Large intestine (tissue), 3 donors: ENCODE results near the gene HOXD12. TPM values are rescaled to one million over a fixed set of nuclear protein-coding genes. Genes with fewer than 3 reads are reported as not detected.
A peak's percentile ranks its signal among the peaks of the same experiment; 100 is the strongest.

Experiments
- DNase-seq, 2 donors: peaks; one replicate each; pipeline versions ENCODE4 v3.0.0 to v3.0.0-alpha.2; 2013
- H3K27ac ChIP-seq: one replicate; pipeline ENCODE4 v1.5.1; 2013; ENCODE audit warnings: low read length
- H3K27me3 ChIP-seq: 2 replicates; pipeline ENCODE4 v1.6.1; 2013; ENCODE audit warnings: low read length; ENCODE audit not compliant: control insufficient read depth, insufficient read depth
- H3K36me3 ChIP-seq: 2 replicates; pipeline ENCODE4 v1.6.1; 2013; ENCODE audit warnings: low read length; ENCODE audit not compliant: control insufficient read depth, insufficient read depth
- H3K4me1 ChIP-seq: one replicate; pipeline ENCODE4 v1.6.1; 2013; ENCODE audit warnings: low read length; ENCODE audit not compliant: control insufficient read depth, insufficient read depth
- H3K4me3 ChIP-seq: one replicate; pipeline ENCODE4 v1.5.1; 2013; ENCODE audit warnings: low read length
- H3K9me3 ChIP-seq: one replicate; pipeline ENCODE4 v1.6.1; 2013; ENCODE audit warnings: mild to moderate bottlenecking, low read depth, low read length, moderate library complexity; ENCODE audit not compliant: control insufficient read depth
- WGBS: methylation state at CpG from one replicate; pipeline ENCODE4 v1.1.5; 2013; ENCODE audit warnings: low lambda C conversion rate; ENCODE audit not compliant: insufficient coverage; 5-methylcytosine and 5-hydroxymethylcytosine counted together
- polyA plus RNA-seq: library from polyadenylated mRNA; unstranded; fragments of 120-200 nt; gene quantifications from one replicate; pipeline ENCODE4 v1.2.1, GENCODE V29; 2013

HOXD12 gene
- polyA plus RNA-seq, 1 donor, result not detected

DNA sequence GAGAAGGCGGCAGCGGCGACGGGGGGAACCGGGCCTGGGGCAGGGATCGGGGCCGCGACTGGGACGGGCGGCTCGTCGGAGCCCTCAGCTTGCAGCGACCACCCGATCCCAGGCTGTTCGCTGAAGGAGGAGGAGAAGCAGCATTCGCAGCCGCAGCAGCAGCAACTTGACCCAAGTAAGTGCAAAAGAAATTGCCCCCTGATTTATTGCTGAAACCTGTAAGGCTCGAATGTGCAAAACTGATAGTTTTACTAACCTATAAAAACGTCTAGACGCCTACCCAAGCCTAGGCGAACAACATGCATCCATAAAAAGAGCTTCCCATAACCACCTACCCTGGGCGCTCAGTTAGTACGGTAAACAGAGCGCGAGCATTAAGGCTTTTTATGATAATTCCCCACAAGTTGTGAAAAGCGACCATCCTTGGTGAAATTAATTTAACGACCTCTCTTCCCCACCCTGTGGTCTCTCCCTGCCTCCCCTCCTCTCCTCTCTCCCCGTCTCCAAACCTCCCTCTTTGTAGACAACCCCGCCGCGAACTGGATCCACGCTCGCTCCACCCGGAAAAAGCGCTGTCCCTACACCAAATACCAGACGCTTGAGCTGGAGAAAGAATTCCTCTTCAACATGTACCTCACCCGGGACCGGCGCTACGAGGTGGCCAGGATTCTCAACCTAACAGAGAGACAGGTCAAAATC is 24.0 kb downstream of the HOXD12 start:
- Histone ChIP-seq H3K9me3 (peaks cover 16% of the 10 kb centered on the region), H3K27ac (no peak overlapping the region), H3K4me1 (peaks cover 3% of the 10 kb centered on the region), H3K36me3 (no peaks in the 10 kb centered on the region), H3K4me3 (peak overlapping the region; percentile 9), H3K27me3 (peaks cover 96% of the 10 kb centered on the region)
- DNase-seq, result no peak
- WGBS, result no CpG with 5 or more reads among the region's 40 CpGs

DNA sequence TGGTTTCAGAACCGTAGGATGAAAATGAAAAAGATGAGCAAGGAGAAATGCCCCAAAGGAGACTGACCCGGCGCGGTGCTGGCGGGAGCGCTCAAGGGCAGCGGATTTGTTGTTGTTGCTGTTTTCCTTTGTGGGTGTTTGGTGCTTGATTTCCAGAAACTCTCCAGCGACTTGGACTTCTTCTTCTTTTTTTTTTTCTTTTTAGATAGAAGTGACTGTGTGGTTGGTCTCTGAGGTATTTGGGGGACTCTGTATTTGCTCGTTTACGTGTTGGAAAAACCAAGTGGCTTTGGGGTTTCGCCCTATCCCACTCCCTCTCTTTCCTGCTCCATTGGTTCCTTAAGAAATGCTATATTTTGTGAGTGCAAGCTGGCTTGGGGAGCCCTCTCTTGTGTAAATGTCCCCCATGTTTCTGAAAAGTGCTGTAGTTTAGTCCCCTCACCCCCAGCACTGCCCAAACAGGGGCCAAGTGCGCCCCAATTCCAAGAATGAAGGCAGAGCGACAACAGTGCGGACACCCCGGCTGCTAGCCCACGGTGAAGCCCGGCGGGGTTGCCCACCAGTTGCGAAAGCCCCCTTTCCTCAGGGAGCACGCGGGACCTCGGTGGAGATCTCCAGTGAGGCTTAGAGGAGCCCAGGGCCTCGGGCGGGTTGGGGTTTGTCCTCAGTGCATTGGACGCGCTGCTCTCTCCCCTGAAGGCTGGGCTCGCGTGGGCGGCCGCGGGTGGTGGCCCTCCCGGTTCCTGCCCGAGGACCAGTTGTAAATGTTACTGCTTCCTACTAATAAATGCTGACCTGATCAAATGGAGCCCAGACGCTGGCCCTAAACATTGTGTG is 24.7 kb downstream of the HOXD12 start:
- peaks cover 97% of the 10 kb centered on the region for H3K27me3 ChIP-seq
- WGBS, result no CpG with 5 or more reads among the region's 34 CpGs
- peaks cover 3% of the 10 kb centered on the region for H3K4me1 ChIP-seq
- H3K4me3 ChIP-seq, result no peak overlapping the region
- H3K36me3 ChIP-seq, result no peaks in the 10 kb centered on the region
- no peak for DNase-seq
- H3K27ac ChIP-seq, result no peak overlapping the region
- peaks cover 18% of the 10 kb centered on the region for H3K9me3 ChIP-seq

DNA sequence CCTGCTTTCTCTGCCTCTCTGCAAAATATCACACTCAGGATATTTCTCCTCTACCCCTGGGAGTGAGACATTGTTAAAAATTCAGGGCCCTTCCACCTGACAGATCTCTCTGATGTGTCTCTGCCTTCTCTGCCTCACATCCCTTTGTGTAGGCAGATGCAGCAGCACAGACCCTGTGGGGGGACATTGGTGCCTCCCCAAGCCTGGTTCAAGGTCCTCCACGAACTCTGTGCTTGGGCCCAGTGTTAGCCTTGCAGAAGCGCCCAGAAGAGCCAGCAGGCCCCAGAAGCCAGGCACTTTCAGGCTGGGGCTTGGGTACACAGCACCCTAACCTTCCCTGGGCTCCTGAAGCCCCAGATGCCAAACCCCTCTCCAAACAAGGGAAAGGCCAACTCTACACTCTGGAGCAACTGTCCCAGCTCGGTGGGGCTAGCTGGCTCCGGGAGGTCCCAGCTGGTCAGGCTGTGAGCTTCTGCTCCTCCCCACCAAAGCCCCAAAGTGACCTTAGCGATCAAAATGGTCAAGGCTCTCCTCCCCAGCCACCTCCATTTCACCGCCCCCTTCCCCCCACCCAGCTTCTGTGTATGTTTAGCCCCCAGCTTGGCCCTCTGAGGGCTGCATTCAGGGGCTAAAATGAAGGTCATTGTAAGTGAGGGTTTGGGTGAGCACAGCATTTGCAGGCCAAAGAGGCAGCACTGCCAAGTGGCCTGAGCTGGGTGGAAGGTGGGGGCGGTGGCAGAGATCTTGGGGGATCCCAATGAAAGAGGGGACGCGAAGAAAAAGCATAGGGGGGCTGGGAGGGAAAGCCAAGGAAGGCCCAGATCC is 25.6 kb downstream of the HOXD12 start:
- no peak for DNase-seq
- Histone ChIP-seq H3K4me3 (no peak overlapping the region), H3K9me3 (peaks cover 20% of the 10 kb centered on the region), H3K27me3 (peaks cover 91% of the 10 kb centered on the region), H3K27ac (no peak overlapping the region), H3K4me1 (peaks cover 3% of the 10 kb centered on the region), H3K36me3 (no peaks in the 10 kb centered on the region)
- WGBS, result no CpG with 5 or more reads among the region's 9 CpGs

DNA sequence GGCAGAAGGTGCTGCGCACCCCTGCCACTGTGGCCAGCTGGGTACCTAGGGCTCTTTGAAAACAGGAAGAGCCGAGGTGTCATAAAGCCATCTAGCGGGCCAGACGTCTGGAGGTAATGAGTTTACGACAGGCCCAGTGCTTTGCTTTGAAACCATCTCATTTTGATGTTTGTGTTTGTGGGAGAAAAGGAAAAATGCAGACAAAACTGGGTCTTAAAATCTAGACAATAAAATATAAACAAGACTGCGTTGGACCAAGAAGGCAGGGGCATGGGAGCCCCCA is 26.1 kb downstream of the HOXD12 start:
- 33% methylated on average over 1 of the region's 6 CpGs for WGBS
- Histone ChIP-seq H3K27ac (no peak overlapping the region), H3K4me1 (peaks cover 3% of the 10 kb centered on the region), H3K27me3 (peaks cover 91% of the 10 kb centered on the region), H3K4me3 (no peak overlapping the region), H3K9me3 (peaks cover 20% of the 10 kb centered on the region), H3K36me3 (no peaks in the 10 kb centered on the region)
- DNase-seq, result no peak

DNA sequence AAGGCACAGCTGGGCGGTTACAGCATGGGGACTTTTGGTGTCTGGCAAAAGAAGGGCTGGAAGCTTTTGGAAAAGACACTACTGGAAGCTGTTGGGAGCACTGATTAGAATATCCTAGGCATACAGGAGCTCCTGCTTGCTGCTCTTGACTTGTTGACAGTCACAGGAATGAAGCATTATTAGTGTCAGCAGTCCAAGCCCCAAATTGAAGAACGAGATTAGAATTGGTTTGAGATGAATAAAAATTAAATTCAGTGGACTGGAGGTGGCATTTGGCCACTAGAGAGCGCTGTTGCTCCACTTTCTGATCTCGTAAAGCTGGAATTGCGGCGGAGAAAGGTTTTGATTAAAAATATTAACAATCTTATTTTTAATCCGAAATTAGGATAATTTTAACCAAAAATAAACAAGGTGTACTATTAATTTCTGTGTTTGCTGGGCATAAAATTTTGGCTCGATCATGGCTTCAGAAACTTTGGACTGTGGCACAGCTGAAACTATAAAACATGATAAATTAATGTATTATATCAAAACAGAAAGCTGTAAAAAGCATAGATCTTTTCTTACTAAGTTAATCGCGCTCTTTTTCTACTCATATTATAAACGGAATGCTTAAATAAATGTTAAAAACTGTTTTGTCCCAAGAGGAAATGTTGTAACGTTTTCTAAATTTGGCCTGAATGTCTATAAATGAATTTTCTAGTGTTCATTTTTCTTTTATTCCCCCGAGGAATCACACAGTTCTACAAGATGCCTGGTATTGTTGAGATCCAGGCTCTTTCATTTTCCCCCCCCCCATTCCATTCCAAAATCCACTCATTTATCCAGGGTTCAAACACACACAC is 27.6 kb downstream of the HOXD12 start:
- peaks cover 3% of the 10 kb centered on the region for H3K4me1 ChIP-seq
- H3K4me3 ChIP-seq, result no peak overlapping the region
- H3K27ac ChIP-seq, result no peak overlapping the region
- peaks cover 90% of the 10 kb centered on the region for H3K27me3 ChIP-seq
- WGBS, result 0% methylated on average over 6 of the region's 13 CpGs
- peaks cover 14% of the 10 kb centered on the region for H3K9me3 ChIP-seq
- DNase-seq, result no peak
- H3K36me3 ChIP-seq, result no peaks in the 10 kb centered on the region

DNA sequence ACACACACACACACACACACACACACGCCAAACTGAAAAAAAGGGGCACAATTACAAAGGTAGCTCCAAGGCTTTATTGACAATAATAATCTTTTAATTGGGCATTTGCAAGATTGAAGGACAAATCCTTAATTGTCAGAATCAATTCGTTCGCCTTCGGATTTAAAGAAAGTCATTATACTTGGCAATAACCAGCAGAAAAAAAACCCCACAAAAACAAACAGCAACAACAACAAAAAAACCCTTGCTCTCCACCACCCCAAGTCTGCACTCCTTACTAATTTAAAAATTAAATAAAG is 28.1 kb downstream of the HOXD12 start:
- H3K36me3 ChIP-seq, result no peaks in the 10 kb centered on the region
- H3K27me3 ChIP-seq, result peaks cover 90% of the 10 kb centered on the region
- H3K4me1 ChIP-seq, result peaks cover 2% of the 10 kb centered on the region
- no peak overlapping the region for H3K27ac ChIP-seq
- DNase-seq, result no peak
- H3K4me3 ChIP-seq, result no peak overlapping the region
- peaks cover 10% of the 10 kb centered on the region for H3K9me3 ChIP-seq
- no CpG with 5 or more reads among the region's 4 CpGs for WGBS

DNA sequence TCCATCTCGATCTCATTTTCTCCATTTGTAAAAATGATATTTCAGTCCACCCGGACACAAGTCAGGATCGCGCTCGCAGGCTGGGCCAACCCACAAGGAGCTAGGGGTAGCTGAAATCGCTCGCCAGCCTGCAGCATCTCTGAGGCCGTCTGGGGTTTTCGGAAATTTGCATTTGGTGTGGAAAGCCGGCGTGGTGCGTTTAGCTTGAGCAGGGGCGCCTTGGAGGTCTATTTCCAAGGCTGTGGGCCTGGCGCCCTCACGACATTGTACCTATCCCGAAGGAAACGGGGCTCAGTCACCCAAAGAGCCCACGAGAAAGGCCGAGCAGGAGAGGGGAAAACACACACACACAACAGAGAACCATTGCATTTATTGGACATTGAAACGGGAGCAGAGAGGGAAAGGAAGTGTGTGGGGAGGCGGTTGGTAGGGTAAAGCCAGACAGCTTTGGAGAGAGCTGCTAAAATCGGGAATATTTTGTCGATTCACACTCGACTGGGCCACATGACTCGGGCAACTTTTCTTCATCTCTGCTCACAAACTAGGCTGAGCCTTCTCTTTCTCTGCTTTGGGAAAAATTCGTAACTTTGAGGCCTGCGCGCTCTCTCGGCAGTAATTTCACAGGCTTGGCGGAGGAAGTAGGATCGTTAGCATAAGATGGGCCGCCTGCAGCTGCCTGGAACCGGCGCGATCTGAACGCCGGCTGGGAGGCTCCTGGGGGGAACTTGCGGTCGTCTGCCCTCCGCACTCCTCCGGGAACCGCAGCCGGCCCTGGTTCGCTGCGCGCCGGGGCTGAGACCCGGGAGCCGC is 28.8 kb downstream of the HOXD12 start:
- Histone ChIP-seq H3K4me1 (peaks cover 2% of the 10 kb centered on the region), H3K27me3 (peaks cover 90% of the 10 kb centered on the region), H3K27ac (peak overlapping the region; percentile 65), H3K36me3 (no peaks in the 10 kb centered on the region), H3K9me3 (peaks cover 7% of the 10 kb centered on the region), H3K4me3 (peak overlapping the region; percentile 50)
- no CpG with 5 or more reads among the region's 49 CpGs for WGBS
- no peak for DNase-seq

DNA sequence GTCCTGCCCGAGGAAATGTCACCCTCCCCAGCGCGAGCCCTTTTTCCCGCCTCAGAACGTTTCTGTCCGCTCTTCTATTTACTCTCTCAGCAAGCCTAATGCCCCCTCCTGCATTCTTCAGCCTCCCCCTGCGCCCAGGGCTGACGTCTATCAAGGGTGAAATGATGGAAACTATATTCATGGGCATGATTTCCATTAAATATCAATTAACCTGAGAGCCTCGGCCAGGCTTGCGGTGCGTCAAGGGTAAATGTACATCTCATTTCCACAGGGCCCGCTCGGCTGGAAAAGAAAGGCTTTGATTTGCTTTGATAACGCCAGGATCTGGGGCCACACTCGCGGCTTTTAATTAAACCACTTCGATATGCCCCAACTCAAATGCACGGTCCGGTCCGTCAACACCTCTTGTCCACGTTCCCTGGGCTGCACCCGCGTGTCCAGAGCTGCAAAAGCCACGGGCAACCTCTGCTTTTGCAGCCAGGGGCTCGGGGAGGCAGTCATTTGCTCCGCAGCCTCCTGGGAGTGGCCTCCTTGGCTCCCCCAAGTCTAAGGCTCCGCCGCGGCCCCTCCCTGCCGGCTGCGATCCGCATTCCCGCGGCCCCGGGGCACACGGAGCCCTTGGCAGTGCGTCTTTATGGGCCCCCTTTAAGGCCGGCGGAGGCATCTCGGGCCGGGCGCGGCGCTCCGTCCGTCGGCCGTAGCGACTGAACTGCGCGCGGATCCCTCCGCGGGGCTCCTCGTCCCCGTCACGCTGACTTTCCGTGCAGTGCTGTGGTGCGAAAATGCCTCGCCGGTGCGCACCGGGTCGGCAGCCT is 29.6 kb downstream of the HOXD12 start, which contains the start of gene HOXD8:
Gene HOXD8 (plus strand): TSS at position 724 of the 815 bp plus-strand sequence. CDS start 662 bp downstream, outside the sequence.
- peaks cover 90% of the 10 kb centered on the region for H3K27me3 ChIP-seq
- peak within 1 kb of the TSS; percentile 50 for H3K4me3 ChIP-seq
- no peaks in the 10 kb centered on the region for H3K36me3 ChIP-seq
- WGBS, result no CpG with 5 or more reads among the region's 64 CpGs
- H3K4me1 ChIP-seq, result peaks cover 2% of the 10 kb centered on the region
- peak within 1 kb of the TSS; percentile 65 for H3K27ac ChIP-seq
- DNase-seq, result peak; percentile 50 to 66
- peaks cover 7% of the 10 kb centered on the region for H3K9me3 ChIP-seq

DNA sequence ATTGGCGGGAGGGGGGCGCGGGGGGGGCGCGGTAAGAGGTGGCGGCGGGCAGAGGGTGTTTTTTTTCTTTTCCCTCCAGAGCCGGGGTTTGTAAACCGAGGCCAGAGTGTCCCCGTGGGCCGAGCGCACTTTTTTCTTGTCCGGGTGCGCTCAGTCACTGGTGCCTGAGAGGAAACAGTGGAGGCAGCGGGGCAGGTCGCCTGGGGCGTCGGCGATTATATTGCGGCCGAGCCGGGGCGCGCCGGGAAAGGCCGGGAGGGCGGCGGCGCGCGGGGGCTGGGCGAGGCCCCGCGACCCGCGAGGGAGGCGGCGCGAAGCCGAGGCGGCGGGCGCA is 30.2 kb downstream of the HOXD12 start:
- DNase-seq, result no peak
- no CpG with 5 or more reads among the region's 43 CpGs for WGBS
- peaks cover 2% of the 10 kb centered on the region for H3K4me1 ChIP-seq
- H3K4me3 ChIP-seq, result peak overlapping the region; percentile 25
- H3K27me3 ChIP-seq, result peaks cover 90% of the 10 kb centered on the region
- peak overlapping the region; percentile 65 for H3K27ac ChIP-seq
- H3K36me3 ChIP-seq, result no peaks in the 10 kb centered on the region
- peaks cover 4% of the 10 kb centered on the region for H3K9me3 ChIP-seq
